ENCODE results near the gene MYF5. TPM values are rescaled to one million over a fixed set of nuclear protein-coding genes. Genes with fewer than 3 reads are reported as not detected.
"Not testable (repeated sequence)": the region's sequence is repeated elsewhere in the genome, so short reads cannot be mapped to it uniquely, and the experiment has no call there.

MYF5 gene
- total RNA-seq (not detected), polyA plus RNA-seq (not detected)
- long read RNA-seq, donor 1: 0 reads
- long read RNA-seq, donor 2: 0 reads
- long read RNA-seq, donor 3: 0 reads

GRCh38 chr12:80716696-80717469 is at the start of gene MYF5:
TSS of gene MYF5 (plus strand) at chr12:80716912. CDS start at chr12:80717064, 152 bp downstream.
- no peak for DNase-seq
- H3K27me3 ChIP-seq: no peaks in the 10 kb centered on the region

GRCh38 chr12:80670214-80670613 is 46.5 kb upstream of the MYF5 start:
- H3K4me1 ChIP-seq (ENCODE audit: insufficient read depth): no peaks in the 10 kb centered on the region
- H3K27ac ChIP-seq: no peak overlapping the region
- no peak overlapping the region for H3K4me3 ChIP-seq
- H3K27me3 ChIP-seq: peaks cover 2% of the 10 kb centered on the region
- DNase-seq: no peak
- 73 to 79% (median 79%) methylated on average over 5 of the region's 5 CpGs for WGBS, 3 donors
- TF ChIP-seq EP300 (IDR thresholded peaks at IDR 0.05) (no peak), CTCF (IDR thresholded peaks at IDR 0.05) (no peak), POLR2A (IDR thresholded peaks at IDR 0.05) (no peak)
- no peaks in the 10 kb centered on the region for H3K36me3 ChIP-seq
- intact Hi-C loops (cut with DNase I): no loop called here
- H3K9me3 ChIP-seq: no peaks in the 10 kb centered on the region

More at GRCh38 chr12:80716696-80717469, at the start of gene MYF5:
- Histone ChIP-seq H3K36me3 (no peaks in the 10 kb centered on the region), H3K4me3 (no peak within 1 kb of the TSS), H3K27ac (no peak within 1 kb of the TSS), H3K4me1 (ENCODE audit: insufficient read depth) (no peaks in the 10 kb centered on the region), H3K9me3 (no peaks in the 10 kb centered on the region)
- intact Hi-C loops (cut with DNase I): no loop called here
- TF ChIP-seq EP300 (IDR thresholded peaks at IDR 0.05): no peak
- 40 to 44% (median 43%) methylated on average over 43 to 45 of the region's 45 CpGs for WGBS, 3 donors

GRCh38 chr12:80676042-80676636 is 40.6 kb upstream of the MYF5 start:
- 91 to 95% (median 95%) methylated on average over 13 of the region's 13 CpGs for whole genome bisulfite sequencing, 3 donors
- DNase-seq; intact Hi-C loops (cut with DNase I): not testable (repeated sequence)

GRCh38 chr12:80676856-80677255 is 39.9 kb upstream of the MYF5 start:
- intact Hi-C loops (cut with DNase I): no loop called here
- TF ChIP-seq EP300 (IDR thresholded peaks at IDR 0.05) (no peak), POLR2A (IDR thresholded peaks at IDR 0.05) (no peak), CTCF (IDR thresholded peaks at IDR 0.05) (no peak)

More at GRCh38 chr12:80676042-80676636, 40.6 kb upstream of the MYF5 start:
- not testable (repeated sequence) for H3K27me3 ChIP-seq; H3K27ac ChIP-seq; H3K36me3 ChIP-seq; H3K4me1 ChIP-seq (ENCODE audit: insufficient read depth); H3K4me3 ChIP-seq; H3K9me3 ChIP-seq

GRCh38 chr12:80677994-80678393 is 38.7 kb upstream of the MYF5 start:
- intact Hi-C loops (cut with DNase I): no loop called here
- peaks cover 2% of the 10 kb centered on the region for H3K27me3 ChIP-seq
- TF ChIP-seq POLR2A (IDR thresholded peaks at IDR 0.05): no peak
- no peak for DNase-seq
- H3K9me3 ChIP-seq: no peaks in the 10 kb centered on the region
- H3K36me3 ChIP-seq: no peaks in the 10 kb centered on the region
- H3K4me1 ChIP-seq (ENCODE audit: insufficient read depth): no peaks in the 10 kb centered on the region
- H3K27ac ChIP-seq: no peak overlapping the region
- WGBS, 3 donors: 94 to 97% (median 97%) methylated on average over 1 of the region's 1 CpG
- no peak overlapping the region for H3K4me3 ChIP-seq

More at GRCh38 chr12:80676856-80677255, 39.9 kb upstream of the MYF5 start:
- H3K4me1 ChIP-seq (ENCODE audit: insufficient read depth): no peaks in the 10 kb centered on the region
- H3K4me3 ChIP-seq: no peak overlapping the region
- H3K27ac ChIP-seq: no peak overlapping the region
- DNase-seq: no peak
- H3K36me3 ChIP-seq: no peaks in the 10 kb centered on the region
- WGBS, 3 donors: 20 to 35% (median 32%) methylated on average over 1 of the region's 1 CpG
- H3K9me3 ChIP-seq: no peaks in the 10 kb centered on the region
- H3K27me3 ChIP-seq: peaks cover 2% of the 10 kb centered on the region

Data from ovary (tissue), 10 donors.